DOHH2 (cell line): ENCODE measurements around the gene GREM2.

ENCODE experiments used
- CTCF ChIP-seq: fragments of 200-600 bp; sonication (generic); IDR thresholded peaks from one replicate; pipeline ENCODE4 v1.5.1; 2014; ENCODE audit warnings: antibody characterized with exemption, mild to moderate bottlenecking, low read depth, low read length; ENCODE audit not compliant: poor library complexity, severe bottlenecking
- EZH2phosphoT487 ChIP-seq: fragments of 200-600 bp; sonication (generic); IDR thresholded peaks from 2 replicates; pipeline ENCODE4 v1.6.1; 2017; ENCODE audit warnings: borderline replicate concordance, mild to moderate bottlenecking, antibody characterized with exemption, low read length, moderate library complexity, mixed read lengths

GRCh38 chr1:240516069-240516468, 95.9 kb downstream of the GREM2 start:
- TF ChIP-seq CTCF (no peak), EZH2phosphoT487 (no peak)
